COR-L47 (cell line): Measurements from ENCODE around the gene ERAS.
"Not testable (repeated sequence)": the region's sequence is repeated elsewhere in the genome, so short reads cannot be mapped to it uniquely, and the experiment has no call there.

ENCODE experiments used
- DNase-seq: peaks from one replicate; lab custom pipeline; 2025; lab: John Stamatoyannopoulos, UW

ERAS gene

DNA sequence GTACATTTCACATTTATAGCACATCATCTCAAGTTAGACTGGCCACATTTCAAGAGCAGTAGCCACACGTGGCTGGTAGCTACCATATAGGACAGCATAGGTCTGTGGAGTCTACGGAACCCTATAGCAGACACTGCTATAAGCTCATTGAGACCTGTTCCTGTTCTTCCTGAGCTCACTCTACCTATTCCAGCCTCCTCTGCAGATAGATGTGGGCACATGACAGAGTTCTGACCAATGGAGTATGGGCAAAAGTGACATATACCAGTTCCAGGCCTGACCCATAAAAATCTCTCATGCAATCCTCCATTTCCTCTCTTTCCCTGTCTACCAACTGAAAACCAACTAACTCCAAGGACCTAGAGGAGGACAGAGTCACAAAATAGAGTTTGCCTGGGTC lies 28.0 kb upstream of the ERAS start:
- no peak for DNase-seq

- DNase-seq: no peak
Measured at GRCh38 chrX:48800574-48801279, 25.6 kb upstream of the ERAS start.

DNA sequence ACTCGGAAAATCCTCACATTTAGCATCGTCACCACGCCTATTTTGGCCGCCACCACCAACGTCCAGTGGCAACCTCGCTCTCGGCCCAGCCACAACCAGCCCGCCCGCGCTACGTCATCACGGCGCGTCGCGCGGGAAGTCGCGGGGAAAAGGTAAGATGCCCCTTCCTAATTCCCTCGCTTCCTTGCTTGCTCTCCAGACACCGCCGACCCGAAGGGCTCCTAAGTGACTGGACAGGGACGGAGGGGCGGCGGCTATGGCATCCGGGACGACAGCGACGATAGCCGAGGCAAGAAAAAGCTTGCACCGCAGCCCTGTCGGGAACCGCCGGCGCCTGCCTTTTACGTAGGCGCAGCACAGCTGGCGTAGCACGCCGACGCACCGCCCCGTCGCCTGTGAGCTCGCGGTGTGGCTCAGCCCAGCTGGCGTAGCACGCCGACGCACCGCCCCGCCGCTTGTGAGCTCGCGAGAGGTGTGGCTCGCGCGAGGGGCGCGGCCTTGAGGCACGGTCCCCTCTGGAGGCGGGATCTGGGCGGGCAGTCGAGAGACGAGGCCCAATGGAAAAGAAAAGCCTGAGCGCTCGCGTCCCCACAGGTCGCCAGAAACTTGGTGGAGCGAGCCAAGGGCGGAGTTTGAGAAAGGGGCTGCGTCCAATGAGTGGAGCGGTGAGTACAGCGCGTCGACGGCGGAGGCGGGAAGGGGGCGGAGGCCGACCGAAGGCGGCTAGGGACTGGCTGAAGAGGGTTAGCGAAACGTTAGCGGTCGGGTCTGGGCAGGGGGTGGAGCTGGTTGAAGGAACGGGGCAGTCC lies 24.8 kb upstream of the ERAS start, which contains the start of gene HDAC6:
Gene HDAC6, plus strand, starts transcription at position 788 of the 809 bp plus-strand sequence. CDS start 626 bp downstream, outside the sequence.
- DNase-seq: peak; percentile 97

- DNase-seq: peak; percentile 65
Measured at GRCh38 chrX:48802089-48802904, 24.0 kb upstream of the ERAS start.

GRCh38 chrX:48802905-48803200 lies 23.5 kb upstream of the ERAS start:
- DNase-seq: no peak

DNA sequence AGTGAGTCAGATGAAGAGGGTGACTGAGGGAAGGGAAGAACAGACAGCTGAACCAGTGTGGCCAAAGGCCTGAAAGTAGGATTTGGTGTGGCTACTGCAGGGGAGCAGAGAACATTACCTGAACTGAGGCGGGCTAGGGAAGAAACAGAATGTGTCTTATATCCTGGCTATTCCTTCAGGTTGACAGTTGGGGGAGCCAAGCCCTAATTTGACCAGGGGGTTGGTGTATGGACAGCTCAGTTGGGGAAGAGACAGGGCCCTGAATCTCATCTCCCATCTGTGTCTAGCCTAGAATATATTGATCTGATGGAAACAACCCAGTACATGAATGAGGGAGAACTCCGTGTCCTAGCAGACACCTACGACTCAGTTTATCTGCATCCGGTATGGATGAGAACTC lies 20.2 kb upstream of the ERAS start:
- DNase-seq: no peak

GRCh38 chrX:48813644-48814043 lies 12.7 kb upstream of the ERAS start:
- DNase-seq: no peak

- DNase-seq: no peak
Measured at GRCh38 chrX:48814722-48815121, 11.6 kb upstream of the ERAS start.

- DNase-seq: no peak
Measured at GRCh38 chrX:48815266-48815665, 11.0 kb upstream of the ERAS start.

GRCh38 chrX:48816014-48816810 lies 10.1 kb upstream of the ERAS start:
- no peak for DNase-seq

- no peak for DNase-seq
Measured at GRCh38 chrX:48818098-48818497, 8.2 kb upstream of the ERAS start.

DNA sequence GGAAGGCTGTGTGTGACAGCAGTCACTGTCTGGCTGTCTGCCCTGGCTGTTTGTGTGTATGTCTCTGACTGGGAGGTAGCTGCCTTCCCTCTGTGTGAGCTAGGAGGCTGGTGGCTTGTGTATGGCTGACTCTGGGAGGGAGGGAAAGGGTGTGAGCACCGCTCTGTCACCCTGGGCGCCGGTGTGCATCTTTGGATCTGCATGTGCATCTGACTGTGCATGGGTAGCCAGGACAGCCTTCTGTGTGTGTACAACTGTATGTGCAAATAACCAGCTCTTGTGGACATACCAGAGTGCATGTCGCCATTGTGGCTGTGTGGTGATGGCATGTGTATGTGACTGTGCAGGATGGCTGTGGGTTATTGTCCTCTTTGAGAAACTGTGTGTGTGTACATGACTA lies 7.4 kb upstream of the ERAS start:
- no peak for DNase-seq

- DNase-seq: not testable (repeated sequence)
Measured at GRCh38 chrX:48819394-48819793, 6.9 kb upstream of the ERAS start.

DNA sequence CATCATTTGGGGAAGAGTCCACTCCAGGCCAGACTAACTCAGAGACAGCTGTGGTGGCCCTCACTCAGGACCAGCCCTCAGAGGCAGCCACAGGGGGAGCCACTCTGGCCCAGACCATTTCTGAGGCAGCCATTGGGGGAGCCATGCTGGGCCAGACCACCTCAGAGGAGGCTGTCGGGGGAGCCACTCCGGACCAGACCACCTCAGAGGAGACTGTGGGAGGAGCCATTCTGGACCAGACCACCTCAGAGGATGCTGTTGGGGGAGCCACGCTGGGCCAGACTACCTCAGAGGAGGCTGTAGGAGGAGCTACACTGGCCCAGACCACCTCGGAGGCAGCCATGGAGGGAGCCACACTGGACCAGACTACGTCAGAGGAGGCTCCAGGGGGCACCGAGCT lies 3.3 kb upstream of the ERAS start:
- no peak for DNase-seq

GRCh38 chrX:48824066-48824465 lies 2.2 kb upstream of the ERAS start:
- no peak for DNase-seq

GRCh38 chrX:48826876-48827653 lies 752 bp downstream of the ERAS start:
- no peak for DNase-seq

- no peak for DNase-seq
Measured at GRCh38 chrX:48827654-48827968, 1.3 kb downstream of the ERAS start.

DNA sequence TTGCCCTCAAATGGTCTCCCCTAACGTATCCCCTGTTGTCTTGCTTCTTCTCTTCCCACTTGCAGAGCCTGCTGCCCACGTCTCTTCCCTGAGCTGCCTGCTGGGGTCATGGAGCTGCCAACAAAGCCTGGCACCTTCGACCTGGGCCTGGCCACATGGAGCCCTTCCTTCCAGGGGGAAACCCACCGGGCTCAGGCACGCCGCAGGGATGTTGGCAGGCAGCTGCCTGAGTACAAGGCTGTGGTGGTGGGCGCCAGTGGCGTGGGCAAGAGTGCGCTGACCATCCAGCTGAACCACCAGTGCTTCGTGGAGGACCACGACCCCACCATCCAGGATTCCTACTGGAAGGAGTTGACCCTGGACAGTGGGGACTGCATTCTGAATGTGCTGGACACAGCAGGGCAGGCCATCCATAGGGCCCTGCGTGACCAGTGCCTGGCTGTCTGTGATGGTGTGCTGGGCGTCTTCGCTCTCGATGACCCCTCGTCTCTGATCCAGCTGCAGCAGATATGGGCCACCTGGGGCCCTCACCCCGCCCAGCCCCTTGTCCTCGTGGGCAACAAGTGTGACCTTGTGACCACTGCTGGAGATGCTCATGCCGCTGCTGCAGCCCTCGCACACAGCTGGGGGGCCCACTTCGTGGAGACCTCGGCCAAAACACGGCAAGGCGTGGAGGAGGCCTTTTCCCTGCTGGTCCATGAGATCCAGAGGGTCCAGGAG lies 2.9 kb downstream of the ERAS start:
- no peak for DNase-seq

GRCh38 chrX:48831136-48831908 lies 5.0 kb downstream of the ERAS start:
- no peak for DNase-seq

- DNase-seq: no peak
Measured at GRCh38 chrX:48831909-48832291, 5.6 kb downstream of the ERAS start.
